Mucosa of rectum (tissue), 2 donors: Measurements from ENCODE around the gene AGBL1.

Experiments
- H3K27ac ChIP-seq, 2 donors: one replicate each; pipeline ENCODE4 v1.7.0; 2013; ENCODE audit warnings: inconsistent platforms in 2 of 2, low read depth in 2 of 2, low read length in 2 of 2
- H3K27me3 ChIP-seq, 2 donors: one replicate each; pipeline ENCODE4 v1.7.0; 2013; ENCODE audit warnings: low read length in 2 of 2; ENCODE audit not compliant: control insufficient read depth in 2 of 2, insufficient read depth in 2 of 2
- H3K36me3 ChIP-seq, 2 donors: one replicate each; pipeline ENCODE4 v1.7.0; 2013; ENCODE audit warnings: low read length in 2 of 2; ENCODE audit not compliant: control insufficient read depth in 2 of 2, insufficient read depth in 2 of 2
- H3K4me1 ChIP-seq, 2 donors: one replicate each; pipeline ENCODE4 v1.7.0; 2013; ENCODE audit warnings: low read length in 2 of 2, mild to moderate bottlenecking in 1 of 2; ENCODE audit not compliant: control insufficient read depth in 2 of 2, insufficient read depth in 2 of 2
- H3K4me3 ChIP-seq, 2 donors: one replicate each; pipeline ENCODE4 v1.7.0; 2013; ENCODE audit warnings: low read length in 2 of 2
- H3K9ac ChIP-seq, 2 donors: one replicate each; pipeline ENCODE4 v1.7.0; 2013; ENCODE audit warnings: low read length in 2 of 2, low read depth in 1 of 2, mild to moderate bottlenecking in 1 of 2
- H3K9me3 ChIP-seq, 2 donors: one replicate each; pipeline ENCODE4 v1.7.0; 2013; ENCODE audit warnings: low read length in 2 of 2; ENCODE audit not compliant: control insufficient read depth in 2 of 2
- donor health status: healthy.
- donor health status: Normal muscosa, but diverticular disease.

AGBL1 gene

DNA sequence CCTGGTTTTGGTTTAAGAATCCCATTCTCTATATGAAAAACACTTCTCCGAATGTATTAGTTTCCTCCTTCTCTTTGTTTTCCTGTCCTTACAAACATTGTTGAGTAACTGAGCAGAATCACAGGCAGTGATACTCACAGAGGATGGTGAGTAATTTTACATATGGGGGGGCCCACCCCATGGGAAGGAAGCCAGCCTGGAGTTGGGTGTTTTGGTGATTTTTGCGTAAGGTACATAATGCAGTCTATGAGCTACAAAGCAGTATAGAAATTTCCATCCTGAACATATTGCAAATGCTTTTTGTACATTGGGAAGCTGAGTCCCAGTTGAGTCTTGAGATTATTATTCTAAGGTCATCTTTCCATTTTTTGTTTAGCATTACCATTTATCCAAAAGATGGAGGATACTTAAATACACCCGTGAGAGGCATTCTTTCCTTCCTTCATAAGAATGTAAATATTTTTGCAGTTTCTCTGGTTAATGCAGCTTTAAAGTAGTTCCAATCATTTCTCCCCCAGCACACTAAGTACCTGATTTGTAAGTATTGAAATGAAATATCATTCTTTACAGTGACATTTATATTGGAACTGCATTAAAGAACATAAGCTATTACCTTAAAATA, 476.8 kb downstream of the AGBL1 start:
- H3K9ac ChIP-seq: no peak overlapping the region
- H3K27ac ChIP-seq: no peak overlapping the region
- H3K27me3 ChIP-seq: no peaks in the 10 kb centered on the region
- H3K4me3 ChIP-seq: no peak overlapping the region
- no peaks in the 10 kb centered on the region for H3K36me3 ChIP-seq
- H3K4me1 ChIP-seq: no peaks in the 10 kb centered on the region
- no peaks in the 10 kb centered on the region for H3K9me3 ChIP-seq

GRCh38 chr15:86557018-86557550, 477.4 kb downstream of the AGBL1 start:
- Histone ChIP-seq H3K4me3 (no peak overlapping the region), H3K36me3 (no peaks in the 10 kb centered on the region)

GRCh38 chr15:86558252-86558651, 478.6 kb downstream of the AGBL1 start:
- Histone ChIP-seq H3K4me1 (no peaks in the 10 kb centered on the region), H3K27me3 (no peaks in the 10 kb centered on the region), H3K4me3 (no peak overlapping the region)

More at GRCh38 chr15:86557018-86557550, 477.4 kb downstream of the AGBL1 start:
- H3K4me1 ChIP-seq: no peaks in the 10 kb centered on the region
- H3K27me3 ChIP-seq: no peaks in the 10 kb centered on the region
- H3K27ac ChIP-seq: no peak overlapping the region
- H3K9ac ChIP-seq: no peak overlapping the region
- H3K9me3 ChIP-seq: no peaks in the 10 kb centered on the region

GRCh38 chr15:86558686-86559085, 479.0 kb downstream of the AGBL1 start:
- Histone ChIP-seq H3K4me3 (no peak overlapping the region), H3K9me3 (no peaks in the 10 kb centered on the region), H3K27ac (no peak overlapping the region), H3K36me3 (no peaks in the 10 kb centered on the region), H3K4me1 (no peaks in the 10 kb centered on the region), H3K9ac (no peak overlapping the region), H3K27me3 (no peaks in the 10 kb centered on the region)

More at GRCh38 chr15:86558252-86558651, 478.6 kb downstream of the AGBL1 start:
- no peaks in the 10 kb centered on the region for H3K9me3 ChIP-seq
- no peaks in the 10 kb centered on the region for H3K36me3 ChIP-seq
- H3K9ac ChIP-seq: no peak overlapping the region
- H3K27ac ChIP-seq: no peak overlapping the region

- H3K9ac ChIP-seq: no peak overlapping the region
- H3K4me3 ChIP-seq: no peak overlapping the region
- H3K9me3 ChIP-seq: no peaks in the 10 kb centered on the region
- no peak overlapping the region for H3K27ac ChIP-seq
- H3K27me3 ChIP-seq: no peaks in the 10 kb centered on the region
- no peaks in the 10 kb centered on the region for H3K4me1 ChIP-seq
- H3K36me3 ChIP-seq: no peaks in the 10 kb centered on the region
Measured at GRCh38 chr15:86568378-86568777, 488.7 kb downstream of the AGBL1 start.

- no peaks in the 10 kb centered on the region for H3K36me3 ChIP-seq
- no peaks in the 10 kb centered on the region for H3K27me3 ChIP-seq
- H3K4me1 ChIP-seq: no peaks in the 10 kb centered on the region
- H3K27ac ChIP-seq: no peak overlapping the region
- no peaks in the 10 kb centered on the region for H3K9me3 ChIP-seq
- H3K4me3 ChIP-seq: no peak overlapping the region
- H3K9ac ChIP-seq: no peak overlapping the region
Measured at GRCh38 chr15:86570738-86571137, 491.1 kb downstream of the AGBL1 start.

GRCh38 chr15:86571873-86572272, 492.2 kb downstream of the AGBL1 start:
- H3K4me3 ChIP-seq: no peak overlapping the region
- H3K36me3 ChIP-seq: no peaks in the 10 kb centered on the region
- no peak overlapping the region for H3K27ac ChIP-seq
- H3K4me1 ChIP-seq: no peaks in the 10 kb centered on the region
- no peaks in the 10 kb centered on the region for H3K9me3 ChIP-seq
- H3K27me3 ChIP-seq: no peaks in the 10 kb centered on the region
- no peak overlapping the region for H3K9ac ChIP-seq

- no peak overlapping the region for H3K9ac ChIP-seq
Measured at GRCh38 chr15:86572368-86572841, 492.7 kb downstream of the AGBL1 start.

DNA sequence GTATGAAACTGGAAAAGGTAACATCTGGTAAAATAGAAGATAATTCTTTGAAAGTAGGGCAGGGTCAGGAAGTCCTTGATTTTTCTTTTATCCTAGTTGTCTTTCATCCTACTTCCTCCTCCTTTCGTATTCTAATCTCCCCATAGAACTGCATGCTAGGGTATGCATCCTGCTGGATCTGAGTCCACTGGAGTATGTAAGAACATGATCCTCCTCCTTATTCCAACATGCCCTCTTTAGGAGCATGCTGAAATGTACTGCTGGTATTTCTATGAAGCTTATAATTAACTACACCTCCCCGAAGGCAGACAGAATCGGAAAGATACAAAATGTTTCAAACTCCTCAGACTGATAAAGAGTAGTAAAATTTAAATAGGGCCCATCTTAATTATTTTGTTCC, 493.8 kb downstream of the AGBL1 start:
- H3K9ac ChIP-seq: no peak overlapping the region
- no peaks in the 10 kb centered on the region for H3K4me1 ChIP-seq
- no peak overlapping the region for H3K27ac ChIP-seq
- no peak overlapping the region for H3K4me3 ChIP-seq
- H3K36me3 ChIP-seq: no peaks in the 10 kb centered on the region
- no peaks in the 10 kb centered on the region for H3K27me3 ChIP-seq
- no peaks in the 10 kb centered on the region for H3K9me3 ChIP-seq

More at GRCh38 chr15:86572368-86572841, 492.7 kb downstream of the AGBL1 start:
- Histone ChIP-seq H3K4me1 (no peaks in the 10 kb centered on the region), H3K4me3 (no peak overlapping the region), H3K27ac (no peak overlapping the region), H3K36me3 (no peaks in the 10 kb centered on the region), H3K9me3 (no peaks in the 10 kb centered on the region), H3K27me3 (no peaks in the 10 kb centered on the region)

GRCh38 chr15:86588413-86588812, 508.7 kb downstream of the AGBL1 start:
- Histone ChIP-seq H3K4me3 (no peak overlapping the region), H3K9ac (no peak overlapping the region), H3K4me1 (no peaks in the 10 kb centered on the region), H3K27me3 (no peaks in the 10 kb centered on the region), H3K9me3 (no peaks in the 10 kb centered on the region), H3K27ac (no peak overlapping the region), H3K36me3 (no peaks in the 10 kb centered on the region)
